GM23338 (cell line): ENCODE results near the gene IFI6. TPM values are rescaled to one million over a fixed set of nuclear protein-coding genes. Genes with fewer than 3 reads are reported as not detected.

Experiments
- ATAC-seq: fragments of 200-7000 bp; cut with Tn5 transposase; 3 replicates; pipeline ENCODE4 v1.9.1; 2020
- DNase-seq: peaks from one replicate; pipeline ENCODE4 v3.0.0-alpha.2; 2015; ENCODE audit warnings: low spot score
- H2AFZ ChIP-seq: fragments of 200-600 bp; sonication (generic); 2 replicates; pipeline ENCODE4 v1.8.0; 2016; ENCODE audit warnings: antibody characterized with exemption, mild to moderate bottlenecking, moderate library complexity
- H3F3A ChIP-seq: fragments of 200-600 bp; sonication (generic); replicated peaks from 2 replicates; pipeline ENCODE4 v1.8.0; 2017; ENCODE audit warnings: antibody characterized with exemption, mixed run types, low read depth
- H3K27ac ChIP-seq: fragments of 200-600 bp; sonication (generic); 2 replicates; pipeline ENCODE4 v1.6.1; 2016; ENCODE audit warnings: low read depth
- H3K27me3 ChIP-seq: fragments of 200-600 bp; sonication (generic); 2 replicates; pipeline ENCODE4 v1.8.0; 2016; ENCODE audit warnings: mild to moderate bottlenecking, mixed run types, moderate library complexity; ENCODE audit not compliant: insufficient read depth
- H3K36me3 ChIP-seq: fragments of 200-600 bp; sonication (generic); 2 replicates; pipeline ENCODE4 v1.8.0; 2016; ENCODE audit warnings: mild to moderate bottlenecking; ENCODE audit not compliant: insufficient read depth
- H3K4me1 ChIP-seq: fragments of 200-600 bp; sonication (generic); 2 replicates; pipeline ENCODE4 v1.8.0; 2016; ENCODE audit warnings: mild to moderate bottlenecking, moderate library complexity; ENCODE audit not compliant: insufficient read depth
- H3K4me2 ChIP-seq: fragments of 200-600 bp; sonication (generic); 2 replicates; pipeline ENCODE4 v1.7.1; 2017; ENCODE audit warnings: mixed run types
- H3K4me3 ChIP-seq: fragments of 200-600 bp; sonication (generic); 2 replicates; pipeline ENCODE4 v1.6.1; 2016; ENCODE audit warnings: mixed run types
- H3K79me2 ChIP-seq: fragments of 200-600 bp; sonication (generic); replicated peaks from 2 replicates; pipeline ENCODE4 v1.8.0; 2017; ENCODE audit warnings: mild to moderate bottlenecking; ENCODE audit not compliant: insufficient read depth
- H3K9me2 ChIP-seq: fragments of 200-600 bp; sonication (generic); 2 replicates; pipeline ENCODE4 v1.8.0; 2017; ENCODE audit not compliant: insufficient read depth
- H4K20me1 ChIP-seq: fragments of 200-600 bp; sonication (generic); replicated peaks from 2 replicates; pipeline ENCODE4 v1.8.0; 2017; ENCODE audit warnings: mild to moderate bottlenecking; ENCODE audit not compliant: insufficient read depth
- H3K27ac Mint-ChIP-seq: 2 replicates; pipeline ENCODE4 v1.8.0; 2020; ENCODE audit warnings: inconsistent platforms, mild to moderate bottlenecking, moderate library complexity, mixed read lengths
- H3K27me3 Mint-ChIP-seq: 3 replicates; pipeline ENCODE4 v1.8.0; 2022; ENCODE audit warnings: low read depth, mild to moderate bottlenecking, moderate library complexity, mixed read lengths, inconsistent platforms; ENCODE audit not compliant: insufficient read depth, poor library complexity
- H3K36me3 Mint-ChIP-seq: 3 replicates; pipeline ENCODE4 v1.8.0; 2021; ENCODE audit warnings: low read depth, mild to moderate bottlenecking, inconsistent platforms, moderate library complexity, mixed read lengths
- H3K4me1 Mint-ChIP-seq: 3 replicates; pipeline ENCODE4 v1.8.0; 2020; ENCODE audit warnings: mild to moderate bottlenecking, inconsistent platforms, mixed read lengths
- H3K4me3 Mint-ChIP-seq: 3 replicates; pipeline ENCODE4 v1.8.0; 2021; ENCODE audit warnings: moderate library complexity, mild to moderate bottlenecking, inconsistent platforms, mixed read lengths
- H3K9me3 Mint-ChIP-seq: 3 replicates; pipeline ENCODE4 v1.8.0; 2020; ENCODE audit warnings: moderate library complexity, mild to moderate bottlenecking, inconsistent platforms, mixed read lengths
- CREB1 ChIP-seq: fragments of 250-450 bp; sonication (Bioruptor Pico); IDR thresholded peaks from 2 replicates; pipeline ENCODE4 v1.5.0; 2020; ENCODE audit warnings: low read depth, mild to moderate bottlenecking, moderate library complexity
- EZH2 ChIP-seq: fragments of 200-600 bp; sonication (generic); IDR thresholded peaks from one replicate; pipeline ENCODE4 v1.8.0; 2017; ENCODE audit warnings: antibody characterized with exemption, mild to moderate bottlenecking, low read depth; ENCODE audit not compliant: unreplicated experiment
- EZH2phosphoT487 ChIP-seq: fragments of 200-600 bp; sonication (generic); IDR thresholded peaks from one replicate; pipeline ENCODE4 v1.8.1; 2018; ENCODE audit warnings: antibody characterized with exemption; ENCODE audit not compliant: unreplicated experiment
- JUNB ChIP-seq: IDR thresholded peaks from one replicate; pipeline ENCODE4 v1.6.1; 2016; ENCODE audit warnings: antibody characterized with exemption; ENCODE audit not compliant: unreplicated experiment
- NANOG ChIP-seq: IDR thresholded peaks from 2 replicates; pipeline ENCODE4 v1.6.1; 2016; ENCODE audit warnings: antibody characterized with exemption, borderline replicate concordance
- POLR2AphosphoS5 ChIP-seq: IDR thresholded peaks from 2 replicates; pipeline ENCODE4 v1.6.1; 2016; ENCODE audit warnings: antibody characterized with exemption, low read depth
- STAT1 ChIP-seq: IDR thresholded peaks from one replicate; pipeline ENCODE4 v1.6.1; 2016; ENCODE audit warnings: antibody characterized with exemption; ENCODE audit not compliant: unreplicated experiment
- ZNF114 ChIP-seq: fragments of 250-450 bp; sonication (Bioruptor Pico); IDR thresholded peaks from 2 replicates; pipeline ENCODE4 v1.5.0; 2020; ENCODE audit warnings: mild to moderate bottlenecking, moderate library complexity
- ZNF331 ChIP-seq: fragments of 250-450 bp; sonication (Bioruptor Pico); IDR thresholded peaks from 2 replicates; pipeline ENCODE4 v1.5.0; 2020; ENCODE audit warnings: low read depth, mild to moderate bottlenecking, moderate library complexity
- ZNF462 ChIP-seq: fragments of 250-450 bp; sonication (Bioruptor Pico); IDR thresholded peaks from 2 replicates; pipeline ENCODE4 v1.5.0; 2020; ENCODE audit warnings: mild to moderate bottlenecking, moderate library complexity
- polyA plus RNA-seq: library from polyadenylated mRNA; unstranded; fragments of >200 nt; fragmentation: Nextera tagmentation; extraction: Ambion mirVana; gene quantifications from 2 replicates; pipeline ENCODE4 v1.2.1, GENCODE V29; 2016
- total RNA-seq: library from RNA; depleted of rRNA; stranded (reverse); fragments of >200 nt; shearing (Covaris generic); gene quantifications from 2 replicates; pipeline ENCODE4 v1.2.3, GENCODE V29; 2014
- TF ChIP-seq, protein P1 (sequence below), 2 experiments: fragments of 200-600 bp in 1 of 2; sonication (generic) in 1 of 2; conservative IDR thresholded peaks; 2 replicates each; pipeline versions ENCODE4 v1.5.1 to v1.6.1; 2016 to 2017; ENCODE audit warnings: antibody characterized with exemption in 2 of 2, low read depth in 2 of 2, mild to moderate bottlenecking in 2 of 2, moderate library complexity in 1 of 2
- TF ChIP-seq, protein P2 (sequence below): IDR thresholded peaks from 2 replicates; pipeline ENCODE4 v1.6.1; 2016; ENCODE audit warnings: antibody characterized with exemption

IFI6 gene
- total and polyA plus RNA-seq, 2 experiments from 2014 or later = 6.3 to 16.0 TPM

DNA sequence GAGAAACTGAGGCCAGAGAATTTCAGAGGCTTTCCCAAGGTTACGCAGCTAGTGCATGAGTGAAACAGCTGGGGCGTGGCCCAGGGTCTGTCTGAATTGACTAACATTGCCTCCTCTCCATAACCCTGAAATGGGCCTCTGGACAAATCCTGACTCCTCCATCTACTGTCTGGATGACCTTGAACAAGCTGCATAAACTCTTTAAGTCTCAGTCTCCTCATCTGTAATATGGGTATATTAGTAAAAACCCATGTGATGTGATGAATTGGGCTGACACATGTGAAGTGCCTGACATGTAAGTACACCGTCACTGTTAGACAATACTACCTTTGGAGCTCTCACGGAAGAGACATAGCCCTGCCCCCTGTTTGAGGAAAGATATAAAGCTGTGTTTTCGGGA, 24.7 kb downstream of the IFI6 start:
- Mint-ChIP-seq H3K4me3 (no peak overlapping the region), H3K4me1 (peaks cover 25% of the 10 kb centered on the region), H3K27ac (no peak overlapping the region), H3K27me3 (peaks cover 5% of the 10 kb centered on the region), H3K36me3 (no peaks in the 10 kb centered on the region), H3K9me3 (no peaks in the 10 kb centered on the region; the same call in 2 of the 3 replicates)
- Histone ChIP-seq H3K27me3 (no peaks in the 10 kb centered on the region), H3K36me3 (no peaks in the 10 kb centered on the region), H3K4me1 (peaks cover 15% of the 10 kb centered on the region), H3K4me3 (no peak overlapping the region), H3F3A (peaks cover 9% of the 10 kb centered on the region; the same call in 1 of the 2 replicates), H4K20me1 (no peaks in the 10 kb centered on the region), H3K9me2 (no peaks in the 10 kb centered on the region; the same call in 1 of the 2 replicates), H3K79me2 (no peaks in the 10 kb centered on the region), H3K4me2 (no peak overlapping the region), H3K27ac (no peak overlapping the region), H2AFZ (no peak overlapping the region)
- ATAC-seq = no peak
- DNase-seq = no peak
- TF ChIP-seq CREB1 (CRISPR knock-in tag) (no peak), JUNB (no peak)

GRCh38 chr1:27646676-27647075, 25.3 kb downstream of the IFI6 start:
- Histone ChIP-seq H3K4me2 (no peak overlapping the region), H3K27ac (no peak overlapping the region), H3K9me2 (no peaks in the 10 kb centered on the region; the same call in 1 of the 2 replicates), H3K36me3 (no peaks in the 10 kb centered on the region), H3K27me3 (no peaks in the 10 kb centered on the region), H3K4me1 (peaks cover 15% of the 10 kb centered on the region), H3F3A (peaks cover 9% of the 10 kb centered on the region; the same call in 1 of the 2 replicates), H3K4me3 (no peak overlapping the region), H3K79me2 (no peaks in the 10 kb centered on the region), H4K20me1 (no peaks in the 10 kb centered on the region), H2AFZ (no peak overlapping the region)
- no peak overlapping the region for H3K4me3 Mint-ChIP-seq
- peaks cover 25% of the 10 kb centered on the region for H3K4me1 Mint-ChIP-seq
- H3K36me3 Mint-ChIP-seq = no peaks in the 10 kb centered on the region
- ATAC-seq (no peak), DNase-seq (no peak)
- H3K27ac Mint-ChIP-seq = no peak overlapping the region
- H3K27me3 Mint-ChIP-seq = peaks cover 6% of the 10 kb centered on the region
- H3K9me3 Mint-ChIP-seq = no peaks in the 10 kb centered on the region; the same call in 2 of the 3 replicates
- TF ChIP-seq ZNF331 (CRISPR knock-in tag) = no peak
- TF ChIP-seq CREB1 (CRISPR knock-in tag) = no peak
- TF ChIP-seq, protein P1, sequence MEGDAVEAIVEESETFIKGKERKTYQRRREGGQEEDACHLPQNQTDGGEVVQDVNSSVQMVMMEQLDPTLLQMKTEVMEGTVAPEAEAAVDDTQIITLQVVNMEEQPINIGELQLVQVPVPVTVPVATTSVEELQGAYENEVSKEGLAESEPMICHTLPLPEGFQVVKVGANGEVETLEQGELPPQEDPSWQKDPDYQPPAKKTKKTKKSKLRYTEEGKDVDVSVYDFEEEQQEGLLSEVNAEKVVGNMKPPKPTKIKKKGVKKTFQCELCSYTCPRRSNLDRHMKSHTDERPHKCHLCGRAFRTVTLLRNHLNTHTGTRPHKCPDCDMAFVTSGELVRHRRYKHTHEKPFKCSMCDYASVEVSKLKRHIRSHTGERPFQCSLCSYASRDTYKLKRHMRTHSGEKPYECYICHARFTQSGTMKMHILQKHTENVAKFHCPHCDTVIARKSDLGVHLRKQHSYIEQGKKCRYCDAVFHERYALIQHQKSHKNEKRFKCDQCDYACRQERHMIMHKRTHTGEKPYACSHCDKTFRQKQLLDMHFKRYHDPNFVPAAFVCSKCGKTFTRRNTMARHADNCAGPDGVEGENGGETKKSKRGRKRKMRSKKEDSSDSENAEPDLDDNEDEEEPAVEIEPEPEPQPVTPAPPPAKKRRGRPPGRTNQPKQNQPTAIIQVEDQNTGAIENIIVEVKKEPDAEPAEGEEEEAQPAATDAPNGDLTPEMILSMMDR (conservative IDR thresholded peaks at IDR 0.05; ENCODE audit: low read depth in 2 of 2) = no peak
- TF ChIP-seq ZNF462 (CRISPR knock-in tag) = no peak
- TF ChIP-seq EZH2phosphoT487 = no peak
- TF ChIP-seq ZNF114 = no peak
- no peak for TF ChIP-seq EZH2
- no peak for TF ChIP-seq JUNB
- TF ChIP-seq NANOG = no peak
- TF ChIP-seq, protein P2, sequence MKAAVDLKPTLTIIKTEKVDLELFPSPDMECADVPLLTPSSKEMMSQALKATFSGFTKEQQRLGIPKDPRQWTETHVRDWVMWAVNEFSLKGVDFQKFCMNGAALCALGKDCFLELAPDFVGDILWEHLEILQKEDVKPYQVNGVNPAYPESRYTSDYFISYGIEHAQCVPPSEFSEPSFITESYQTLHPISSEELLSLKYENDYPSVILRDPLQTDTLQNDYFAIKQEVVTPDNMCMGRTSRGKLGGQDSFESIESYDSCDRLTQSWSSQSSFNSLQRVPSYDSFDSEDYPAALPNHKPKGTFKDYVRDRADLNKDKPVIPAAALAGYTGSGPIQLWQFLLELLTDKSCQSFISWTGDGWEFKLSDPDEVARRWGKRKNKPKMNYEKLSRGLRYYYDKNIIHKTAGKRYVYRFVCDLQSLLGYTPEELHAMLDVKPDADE = no peak
- TF ChIP-seq STAT1 = no peak
- no peak for TF ChIP-seq POLR2AphosphoS5
